Panc1 (cell line): ENCODE data around the gene OLFML2B. TPM values are rescaled to one million over a fixed set of nuclear protein-coding genes. Genes with fewer than 3 reads are reported as not detected.

Experiments
- ATAC-seq: fragments of 200-7000 bp; cut with Tn5 transposase; 2 replicates; pipeline ENCODE4 v1.9.1; 2020; ENCODE audit warnings: mild to moderate bottlenecking, moderate library complexity
- BruUV-seq: library from RNA; stranded (reverse); fragments of 400-500 nt; replicated peaks from 2 replicates; lab custom pipeline; 2021; lab: Mats Ljungman, UMichigan
- CTCF ChIA-PET: fragments of 300-600 bp; sonication (Branson Sonifier 250); formaldehyde crosslinking; loops from one replicate; lab custom pipeline; 2022; ENCODE audit warnings: antibody characterized with exemption; lab: Charles Lee
- POLR2A ChIA-PET: fragments of 300-600 bp; sonication (Branson Sonifier 250); formaldehyde crosslinking; loops from one replicate; lab custom pipeline; 2022; ENCODE audit warnings: antibody characterized with exemption; lab: Charles Lee
- DNase-seq: peaks from one replicate; pipeline ENCODE4 v3.0.0-alpha.2; 2010; ENCODE audit warnings: low read depth, low spot score
- H3K27ac ChIP-seq: 2 replicates; pipeline ENCODE4 v1.5.1; 2011; ENCODE audit warnings: mild to moderate bottlenecking, low read length, inconsistent platforms
- H3K27me3 ChIP-seq: fragments of 200-500 bp; sonication (Bioruptor generic); 2 replicates; pipeline ENCODE4 v1.6.0; 2014; ENCODE audit warnings: low read length, inconsistent platforms; ENCODE audit not compliant: control insufficient read depth, insufficient read depth
- H3K36me3 ChIP-seq: fragments of 200-500 bp; sonication (Bioruptor generic); 2 replicates; pipeline ENCODE4 v1.5.1; 2014; ENCODE audit warnings: inconsistent platforms, mild to moderate bottlenecking, low read length, moderate library complexity; ENCODE audit not compliant: control insufficient read depth, insufficient read depth
- H3K4me1 ChIP-seq: 2 replicates; pipeline ENCODE4 v1.5.1; 2011; ENCODE audit warnings: inconsistent platforms, mild to moderate bottlenecking, low read length, moderate library complexity; ENCODE audit not compliant: control insufficient read depth, insufficient read depth
- H3K4me3 ChIP-seq, 2 experiments: 2 replicates each; pipeline ENCODE4 v1.5.1; 2011 to 2012; ENCODE audit warnings: low read depth in 2 of 2, low read length in 2 of 2, mild to moderate bottlenecking in 2 of 2, inconsistent platforms in 1 of 2, moderate library complexity in 1 of 2
- H3K9me3 ChIP-seq: fragments of 200-500 bp; sonication (Bioruptor generic); 2 replicates; pipeline ENCODE4 v1.5.1; 2014; ENCODE audit warnings: low read depth, mild to moderate bottlenecking, inconsistent platforms, low read length, moderate library complexity; ENCODE audit not compliant: control insufficient read depth, insufficient read depth
- CTCF ChIP-seq: fragments of 450-650 bp; IDR thresholded peaks from 2 replicates; pipeline ENCODE4 v1.5.1; 2017; ENCODE audit warnings: mild to moderate bottlenecking
- POLR2AphosphoS5 ChIP-seq: IDR thresholded peaks from 2 replicates; pipeline ENCODE4 v1.6.1; 2012; ENCODE audit warnings: mild to moderate bottlenecking, low read depth, low read length, moderate library complexity
- REST ChIP-seq, 2 experiments: IDR thresholded peaks; 2 replicates each; pipeline ENCODE4 v1.6.1; 2011 to 2012; ENCODE audit warnings: low read depth in 2 of 2, control low read depth in 1 of 2, low read length in 1 of 2, mild to moderate bottlenecking in 1 of 2, moderate library complexity in 1 of 2; ENCODE audit not compliant: insufficient read depth in 1 of 2
- SIN3A ChIP-seq: IDR thresholded peaks from 2 replicates; pipeline ENCODE4 v1.6.1; 2012; ENCODE audit warnings: low read depth, mild to moderate bottlenecking, low read length, moderate library complexity, borderline replicate concordance; ENCODE audit not compliant: insufficient read depth
- TCF7L2 ChIP-seq: IDR thresholded peaks from 2 replicates; pipeline ENCODE4 v1.6.1; 2011; ENCODE audit warnings: mild to moderate bottlenecking, low read depth, low read length, inconsistent platforms
- in situ Hi-C: cut with HindIII; loops from 2 replicates; pipeline ENCODE4 v1.10.0; 2016; ENCODE audit warnings: low sequenced_read_pairs, low pct_unique_long_range_greater_than_20kb
- intact Hi-C: fragments of 100-400 bp; cut with micrococcal nuclease; formaldehyde crosslinking; loops from one replicate; pipeline ENCODE4 v1.10.0; 2022; ENCODE audit not compliant: unreplicated experiment
- total RNA-seq: library from RNA; stranded (reverse); gene quantifications from one replicate; pipeline ENCODE4 v1.2.1, GENCODE V29; 2021; ENCODE audit not compliant: unreplicated experiment

OLFML2B gene
- total RNA-seq, 1 experiment from 2014 or later = 1.5 TPM

DNA sequence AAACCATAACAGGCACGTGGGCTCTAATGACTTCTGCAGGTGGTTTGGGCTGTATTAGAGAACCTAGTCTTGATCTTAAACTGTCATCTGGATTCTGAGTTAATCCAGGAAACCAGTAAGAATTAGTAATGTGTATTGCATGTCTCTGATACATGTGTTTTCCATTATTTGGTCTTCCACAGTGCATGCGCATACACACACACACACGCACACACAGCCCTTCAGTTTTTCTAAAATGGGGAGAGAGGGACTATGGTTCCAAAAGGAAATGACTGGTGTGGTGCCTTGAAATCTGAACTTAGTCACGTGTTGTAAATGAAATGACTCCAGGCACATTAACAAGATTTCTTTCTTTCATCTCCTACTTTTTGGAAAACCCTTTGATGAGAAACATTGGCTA, 67.6 kb downstream of the OLFML2B start:
- Histone ChIP-seq H3K27me3 (no peaks in the 10 kb centered on the region), H3K4me1 (no peaks in the 10 kb centered on the region), H3K27ac (no peak overlapping the region), H3K4me3 (no peak overlapping the region), H3K9me3 (no peaks in the 10 kb centered on the region), H3K36me3 (no peaks in the 10 kb centered on the region)
- CTCF ChIA-PET = no interaction called here
- POLR2A ChIA-PET = no interaction called here
- BruUV-seq = no TSS peak
- DNase-seq = no peak
- no peak for ATAC-seq
- intact Hi-C loops (no loop called here), in situ Hi-C loops (no loop called here)
- no peak for TF ChIP-seq POLR2AphosphoS5

GRCh38 chr1:161955606-161956005, 68.1 kb downstream of the OLFML2B start:
- no peak overlapping the region for H3K27ac ChIP-seq
- BruUV-seq = no TSS peak
- H3K27me3 ChIP-seq = no peaks in the 10 kb centered on the region
- ChIA-PET POLR2A (no interaction called here), CTCF (no interaction called here)
- H3K4me1 ChIP-seq = no peaks in the 10 kb centered on the region
- H3K4me3 ChIP-seq = no peak overlapping the region
- no peaks in the 10 kb centered on the region for H3K9me3 ChIP-seq
- no peak for ATAC-seq
- no peaks in the 10 kb centered on the region for H3K36me3 ChIP-seq
- no peak for DNase-seq
- TF ChIP-seq POLR2AphosphoS5 = no peak
- no peak for TF ChIP-seq SIN3A
- TF ChIP-seq CTCF = no peak
- intact Hi-C loops (no loop called here), in situ Hi-C loops (no loop called here)

DNA sequence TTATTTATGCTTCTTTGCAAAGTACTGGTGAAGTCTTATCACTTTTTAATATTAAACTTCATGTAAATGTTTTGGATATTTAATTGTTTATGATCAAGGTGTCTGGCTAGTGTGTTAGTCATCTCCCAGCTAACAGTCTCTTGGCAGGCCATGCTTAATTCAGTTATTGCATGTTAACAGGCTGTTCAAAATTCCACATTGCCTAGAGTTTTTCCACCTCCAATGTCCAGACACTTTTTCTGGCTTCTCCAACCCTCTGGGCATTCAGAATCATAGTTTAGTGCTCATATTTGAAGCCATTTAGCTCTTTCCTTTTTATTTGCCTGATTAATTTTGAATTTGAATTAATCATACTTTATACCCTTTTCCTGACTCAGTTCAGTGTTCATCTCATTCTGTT, 69.2 kb downstream of the OLFML2B start:
- no peak for ATAC-seq
- Histone ChIP-seq H3K27me3 (no peaks in the 10 kb centered on the region), H3K4me3 (no peak overlapping the region), H3K9me3 (no peaks in the 10 kb centered on the region), H3K36me3 (no peaks in the 10 kb centered on the region), H3K27ac (no peak overlapping the region), H3K4me1 (no peaks in the 10 kb centered on the region)
- no peak for TF ChIP-seq POLR2AphosphoS5
- no peak for TF ChIP-seq TCF7L2
- no peak for TF ChIP-seq REST (IDR thresholded peaks at IDR 0.05; ENCODE audit: insufficient read depth in 1 of 2, low read depth in 2 of 2, low read length in 1 of 2)
- ChIA-PET POLR2A (no interaction called here), CTCF (no interaction called here)
- no TSS peak for BruUV-seq
- intact Hi-C loops = no loop called here
- in situ Hi-C loops = no loop called here
- DNase-seq = no peak
